Peyer's patch (tissue), 4 donors: Measurements from ENCODE around the gene FIGNL1. TPM values are rescaled to one million over a fixed set of nuclear protein-coding genes. Genes with fewer than 3 reads are reported as not detected.

Source experiments
- DNase-seq, 3 donors: peaks; one replicate each; pipeline ENCODE4 v3.0.0-alpha.2; 2017 to 2019
- H3K27ac ChIP-seq, 4 donors: fragments of 200-600 bp; sonication (generic); one replicate each; pipeline ENCODE4 v1.5.1; 2016 to 2019
- H3K27me3 ChIP-seq, 2 donors: fragments of 200-600 bp; sonication (generic); one replicate each; pipeline ENCODE4 v1.5.1; 2019
- H3K36me3 ChIP-seq, 3 donors: fragments of 200-600 bp; sonication (generic); one replicate each; pipeline ENCODE4 v1.5.1; 2016 to 2019
- H3K4me1 ChIP-seq, 4 donors: fragments of 200-600 bp; sonication (generic); one replicate each; pipeline ENCODE4 v1.5.1; 2016 to 2019
- H3K4me3 ChIP-seq, 4 donors: fragments of 200-600 bp; sonication (generic); 1 replicate in 3 of 4; 2 replicates in 1 of 4; pipeline ENCODE4 v1.5.1; 2016 to 2019; ENCODE audit warnings: mild to moderate bottlenecking in 1 of 4
- H3K9me3 ChIP-seq, 4 donors: fragments of 200-600 bp; sonication (generic); one replicate each; pipeline ENCODE4 v1.5.1; 2016 to 2019; ENCODE audit warnings: mild to moderate bottlenecking in 1 of 4
- CTCF ChIP-seq, 6 experiments: fragments of 450-650 bp in 4 of 6; fragments of 200-600 bp in 2 of 6; sonication (generic) in 1 of 6; IDR thresholded peaks; one replicate each; pipeline ENCODE4 v1.5.1; 2017 to 2019; ENCODE audit warnings: antibody characterized with exemption in 6 of 6, mild to moderate bottlenecking in 3 of 6, moderate library complexity in 1 of 6
- POLR2A ChIP-seq, 2 donors: fragments of 450-650 bp; IDR thresholded peaks; one replicate each; pipeline ENCODE4 v1.5.1; 2017; ENCODE audit warnings: antibody characterized with exemption in 2 of 2, mild to moderate bottlenecking in 2 of 2, moderate library complexity in 2 of 2
- total RNA-seq, 4 donors: library from RNA; depleted of rRNA; stranded (reverse); fragments of >200 nt; gene quantifications; one replicate each; pipeline ENCODE4 v1.1.0, GENCODE V29; 2016

The FIGNL1 gene
- total RNA-seq, 4 donors from 2014 or later = 5.5 to 12.4 (median 5.9) TPM

DNA sequence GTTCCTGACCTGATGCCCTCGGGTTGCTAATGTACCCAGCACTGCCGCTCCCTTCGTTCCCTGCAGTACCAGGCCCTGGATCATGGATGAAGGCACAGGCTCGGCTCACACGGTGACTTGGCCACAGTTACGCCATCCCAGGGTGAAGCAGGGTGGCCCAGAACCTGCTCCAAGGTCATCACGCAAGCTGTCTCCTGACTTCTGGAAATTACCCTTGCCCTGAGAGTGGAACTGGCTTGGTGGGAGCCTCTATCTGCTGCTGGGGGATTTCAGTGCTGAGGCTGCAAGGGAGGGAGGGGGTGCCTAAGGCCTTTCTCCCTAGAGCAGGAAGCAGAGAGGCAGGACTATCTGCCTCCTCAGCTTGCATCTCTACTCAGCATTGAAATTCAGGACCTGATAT, 36.6 kb downstream of the FIGNL1 start:
- DNase-seq = no peak
- TF ChIP-seq CTCF (IDR thresholded peaks at IDR 0.05) = no peak
- TF ChIP-seq POLR2A (IDR thresholded peaks at IDR 0.05) = no peak

GRCh38 chr7:50412973-50413372, 37.2 kb downstream of the FIGNL1 start:
- H3K4me3 ChIP-seq = no peak overlapping the region
- H3K27ac ChIP-seq = peak overlapping the region in 1 of 4 donors; percentile 81
- no peaks in the 10 kb centered on the region for H3K27me3 ChIP-seq
- peaks cover 0 to 26% (median 12%) of the 10 kb centered on the region in 4 donors for H3K4me1 ChIP-seq
- no peaks in the 10 kb centered on the region for H3K9me3 ChIP-seq
- TF ChIP-seq CTCF (IDR thresholded peaks at IDR 0.05) (no peak), POLR2A (IDR thresholded peaks at IDR 0.05) (no peak)
- H3K36me3 ChIP-seq = no peaks in the 10 kb centered on the region
- peak in 1 of 3 donors; percentile 52 for DNase-seq

More for the DNA sequence above, 36.6 kb downstream of the FIGNL1 start:
- Histone ChIP-seq H3K9me3 (no peaks in the 10 kb centered on the region), H3K27me3 (no peaks in the 10 kb centered on the region), H3K4me1 (peaks cover 0 to 26% (median 12%) of the 10 kb centered on the region in 4 donors), H3K27ac (peak overlapping the region in 1 of 4 donors; percentile 81), H3K36me3 (no peaks in the 10 kb centered on the region), H3K4me3 (no peak overlapping the region)

DNA sequence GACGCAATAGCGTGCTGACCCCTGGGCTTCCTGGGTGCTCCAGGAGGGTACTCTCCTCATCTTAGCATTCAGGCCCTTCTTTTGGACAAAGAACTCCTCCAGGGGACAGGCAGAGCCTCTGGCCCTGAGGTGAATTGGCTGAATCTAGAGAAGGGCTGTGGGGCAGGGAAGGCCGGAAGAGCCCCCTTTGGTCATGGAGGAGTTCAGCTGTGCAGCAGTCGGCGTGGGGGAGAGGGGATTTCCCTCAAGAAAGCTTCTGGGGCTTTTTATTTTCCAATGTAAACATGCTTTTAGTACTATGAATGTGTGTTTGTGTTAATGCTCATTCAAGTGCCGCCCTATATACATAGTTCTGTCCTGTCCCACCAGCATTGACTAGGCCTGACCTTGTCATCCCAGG, 38.8 kb downstream of the FIGNL1 start:
- H3K4me1 ChIP-seq = peaks cover 0 to 30% (median 12%) of the 10 kb centered on the region in 4 donors
- DNase-seq = no peak
- H3K9me3 ChIP-seq = no peaks in the 10 kb centered on the region
- no peak for TF ChIP-seq CTCF (IDR thresholded peaks at IDR 0.05)
- TF ChIP-seq POLR2A (IDR thresholded peaks at IDR 0.05) = no peak
- H3K4me3 ChIP-seq = no peak overlapping the region
- H3K27ac ChIP-seq = peak overlapping the region in 2 of 4 donors; percentile 67 to 81
- H3K36me3 ChIP-seq = no peaks in the 10 kb centered on the region
- H3K27me3 ChIP-seq = no peaks in the 10 kb centered on the region

DNA sequence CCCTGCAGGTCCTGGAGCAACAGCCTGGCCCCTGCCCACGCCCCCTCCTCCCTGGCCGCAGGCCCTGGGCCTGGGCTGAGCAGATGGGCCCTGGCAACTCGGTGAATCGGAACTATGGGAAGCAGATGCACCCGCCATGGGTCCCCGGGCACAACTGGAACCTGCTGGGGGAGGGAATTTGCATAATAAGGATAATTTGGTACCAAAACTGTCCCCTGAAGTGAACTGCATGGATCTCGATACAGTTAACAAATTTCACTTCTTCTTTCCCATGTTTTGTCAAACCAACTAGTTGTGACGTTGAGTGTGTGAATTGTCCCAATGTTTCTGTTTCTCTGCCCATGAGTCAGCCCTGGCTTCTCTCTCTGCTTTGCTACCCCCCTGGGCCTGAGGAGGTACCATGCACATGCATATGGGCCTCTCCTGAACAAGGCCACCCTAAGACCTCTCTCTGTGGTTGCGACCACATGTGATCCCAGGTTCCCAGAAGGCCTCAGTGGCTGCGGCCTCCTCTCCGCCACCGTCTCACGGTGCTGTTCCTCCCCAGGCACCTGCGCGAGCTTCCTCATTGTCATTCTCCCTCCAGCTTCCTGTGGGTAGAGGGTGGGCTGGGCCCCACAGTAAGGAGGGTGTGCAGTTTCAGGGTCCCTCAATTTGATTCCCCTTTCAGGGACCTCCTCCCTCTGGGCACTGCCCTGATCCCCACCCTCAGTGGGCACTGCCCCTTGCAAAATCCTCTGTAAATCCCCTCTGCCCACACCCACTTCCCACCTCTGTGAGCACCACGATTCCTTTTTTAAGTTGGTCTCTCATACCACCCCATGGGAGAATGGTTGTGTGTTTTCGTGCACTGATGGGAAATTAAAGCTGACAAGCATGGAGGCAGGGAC, 40.0 kb downstream of the FIGNL1 start:
- TF ChIP-seq CTCF (IDR thresholded peaks at IDR 0.05) = no peak
- no peak for TF ChIP-seq POLR2A (IDR thresholded peaks at IDR 0.05)
- peak overlapping the region in 2 of 4 donors; percentile 67 to 81 for H3K27ac ChIP-seq
- DNase-seq = peak in 2 of 3 donors; percentile 76 to 80
- H3K27me3 ChIP-seq = no peaks in the 10 kb centered on the region
- H3K4me1 ChIP-seq = peaks cover 0 to 35% (median 12%) of the 10 kb centered on the region in 4 donors
- no peaks in the 10 kb centered on the region for H3K36me3 ChIP-seq
- H3K9me3 ChIP-seq = no peaks in the 10 kb centered on the region
- H3K4me3 ChIP-seq = no peak overlapping the region

DNA sequence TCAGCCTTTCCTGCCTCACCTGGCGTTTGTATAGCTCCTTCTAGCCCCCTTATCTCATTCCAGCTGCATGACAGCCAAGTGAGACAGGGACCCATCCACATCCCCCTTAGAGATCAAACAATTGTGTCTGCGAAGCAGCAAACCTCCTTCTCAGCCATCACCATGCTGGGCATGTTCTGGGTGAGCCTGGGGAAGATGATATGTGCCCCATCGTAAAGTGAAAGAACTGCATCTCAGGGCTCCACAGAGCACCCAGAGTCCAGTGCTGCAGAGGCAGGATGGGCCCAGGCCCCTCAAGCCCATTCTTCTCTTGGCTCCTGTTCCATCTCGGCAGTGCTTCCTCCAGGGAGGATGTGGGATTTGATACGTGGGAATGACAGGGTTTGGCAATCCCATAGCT, 43.2 kb downstream of the FIGNL1 start:
- Histone ChIP-seq H3K27ac (peak overlapping the region in 1 of 4 donors; percentile 8), H3K27me3 (no peaks in the 10 kb centered on the region), H3K9me3 (no peaks in the 10 kb centered on the region), H3K4me1 (peaks cover 0 to 36% (median 10%) of the 10 kb centered on the region in 4 donors), H3K4me3 (no peak overlapping the region), H3K36me3 (no peaks in the 10 kb centered on the region)
- TF ChIP-seq POLR2A (IDR thresholded peaks at IDR 0.05) (no peak), CTCF (IDR thresholded peaks at IDR 0.05) (no peak)
- no peak for DNase-seq
